Endothelial cell of hepatic sinusoid (primary cell): ENCODE data around the gene TBC1D19.

Source experiments
- in situ Hi-C: cut with HindIII; loops from 2 replicates; pipeline ENCODE4 v1.10.0; 2017; ENCODE audit warnings: low sequenced_read_pairs

The TBC1D19 gene

GRCh38 chr4:26772096-26772873 is 188.4 kb downstream of the TBC1D19 start:
- in situ Hi-C loops, result no loop called here

DNA sequence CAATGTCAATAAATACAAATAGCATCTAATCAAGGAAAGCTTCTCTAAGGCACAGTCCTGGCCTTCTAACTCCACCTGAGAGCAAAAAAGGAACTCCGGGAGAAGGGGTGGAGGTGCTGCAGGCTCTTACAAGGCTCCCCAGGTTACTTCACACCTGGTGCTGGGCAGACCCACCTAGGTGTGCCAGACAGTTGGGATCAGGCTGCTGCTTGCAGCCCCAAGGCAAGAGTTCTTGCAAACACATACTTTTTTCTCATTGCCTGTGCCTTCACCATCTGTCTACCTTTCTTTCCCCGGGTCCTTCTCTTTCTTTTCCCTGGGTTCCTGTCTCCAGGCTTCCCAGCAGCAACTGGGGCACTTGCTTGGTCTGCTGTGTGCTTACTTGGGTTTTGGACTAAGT is 195.3 kb downstream of the TBC1D19 start:
- in situ Hi-C loops, result no loop called here

- in situ Hi-C loops, result no loop called here
These were observed 195.8 kb downstream of the TBC1D19 start for GRCh38 chr4:26779674-26780073.

- in situ Hi-C loops, result no loop called here
These were observed 196.7 kb downstream of the TBC1D19 start for GRCh38 chr4:26780539-26780938.

- in situ Hi-C loops, result no loop called here
These were observed 198.4 kb downstream of the TBC1D19 start for GRCh38 chr4:26782168-26782829.

DNA sequence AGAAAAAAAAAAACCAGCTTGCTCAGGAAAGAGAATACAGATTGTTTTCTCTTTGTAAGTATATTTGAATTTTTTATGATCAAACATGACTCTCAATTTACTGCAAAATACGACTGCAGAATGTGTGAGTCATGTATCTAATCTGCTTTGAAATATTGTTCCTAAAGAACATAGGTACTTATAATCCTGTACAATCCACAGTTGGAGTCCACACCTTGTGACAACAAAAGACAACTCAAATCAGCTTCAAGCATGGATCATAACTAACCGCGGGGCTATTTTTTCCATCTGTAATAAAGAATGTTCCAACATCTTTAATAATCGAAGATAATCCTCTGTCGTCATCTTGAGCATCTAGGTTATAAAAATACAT is 198.9 kb downstream of the TBC1D19 start:
- in situ Hi-C loops, result no loop called here

GRCh38 chr4:26784207-26784865 is 200.5 kb downstream of the TBC1D19 start:
- in situ Hi-C loops, result no loop called here

GRCh38 chr4:26785312-26785711 is 201.4 kb downstream of the TBC1D19 start:
- in situ Hi-C loops, result no loop called here

- in situ Hi-C loops, result no loop called here
These were observed 201.9 kb downstream of the TBC1D19 start for GRCh38 chr4:26785810-26786209.

DNA sequence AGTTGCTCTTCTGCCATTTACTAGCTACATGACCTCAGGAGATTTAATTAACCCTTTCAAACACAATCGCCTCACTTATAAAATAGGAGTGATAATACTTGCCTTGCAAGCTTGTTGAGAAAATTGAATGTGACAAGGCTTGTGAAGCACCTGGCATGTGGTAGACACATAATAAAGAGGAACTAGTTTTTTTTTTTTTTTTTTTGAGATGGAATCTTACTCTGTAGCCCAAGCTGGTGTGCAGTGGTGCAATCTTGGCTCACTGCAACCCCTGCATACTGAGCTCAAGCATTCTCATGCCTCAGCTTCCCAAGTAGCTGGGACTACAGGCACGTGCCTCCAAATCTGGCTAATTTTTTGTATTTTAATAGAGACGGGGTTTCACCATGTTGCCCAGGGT is 203.0 kb downstream of the TBC1D19 start:
- in situ Hi-C loops, result no loop called here

DNA sequence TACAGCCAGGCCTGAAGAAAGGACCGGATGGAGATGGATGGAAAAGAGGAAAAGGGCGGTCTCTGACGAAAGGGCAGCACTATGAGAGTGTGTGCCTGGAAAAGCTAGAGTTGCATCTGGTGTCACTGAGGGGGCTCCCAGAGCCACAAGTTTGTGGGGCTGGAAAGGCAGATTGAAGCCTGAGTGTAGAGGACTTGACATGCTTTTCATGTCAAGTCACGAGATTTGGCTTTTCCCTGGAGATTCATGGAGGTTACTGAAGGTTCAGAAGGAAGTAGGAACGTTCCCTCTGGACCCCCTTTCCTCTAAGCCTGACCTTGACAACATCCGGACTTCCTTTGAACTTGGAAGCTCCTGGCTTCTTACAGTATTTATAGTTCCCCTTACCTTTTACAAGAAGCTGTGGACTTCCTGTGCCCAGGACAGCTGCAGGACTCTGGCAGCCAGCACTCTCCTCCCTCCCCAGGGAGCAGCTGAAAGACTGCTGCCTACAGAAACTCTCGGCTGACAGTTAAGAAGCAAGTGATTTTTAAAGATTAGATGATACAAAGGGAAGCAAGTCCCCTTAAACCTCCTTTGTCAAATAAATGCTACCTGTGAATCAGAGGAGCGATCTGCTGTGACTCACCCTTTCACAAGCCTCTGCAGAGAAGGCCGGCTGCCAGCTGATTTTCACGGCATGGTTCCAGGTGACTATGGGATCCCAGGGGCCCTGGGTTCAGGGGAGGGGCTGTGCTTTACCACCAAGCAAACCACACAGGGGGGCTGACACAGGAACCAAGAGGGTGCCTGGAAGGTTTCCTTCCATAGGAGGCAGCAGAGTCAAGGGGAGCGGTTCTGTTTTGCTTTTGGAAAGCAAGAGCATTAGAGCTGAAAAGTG is 203.8 kb downstream of the TBC1D19 start:
- in situ Hi-C loops, result no loop called here

- in situ Hi-C loops, result no loop called here
These were observed 204.5 kb downstream of the TBC1D19 start for GRCh38 chr4:26788341-26788733.

DNA sequence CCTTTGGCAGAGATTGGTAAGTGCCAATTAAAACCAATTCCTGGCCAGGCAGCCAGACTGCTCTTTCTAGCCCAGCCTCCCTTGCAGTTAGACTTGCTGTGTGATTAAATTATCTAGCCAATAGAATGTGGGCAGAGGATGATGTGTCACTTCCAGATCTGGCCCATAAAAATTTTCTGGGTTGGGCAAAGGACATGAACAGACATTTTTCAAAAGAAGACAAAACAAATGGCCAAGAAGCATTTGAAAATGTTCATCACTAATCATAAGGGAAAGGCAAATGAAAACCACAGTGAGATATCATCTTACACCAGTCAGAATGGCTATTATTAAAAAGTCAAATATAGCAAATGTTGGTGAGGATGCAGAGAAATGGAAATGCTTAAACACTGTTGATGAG is 205.3 kb downstream of the TBC1D19 start:
- in situ Hi-C loops, result no loop called here

DNA sequence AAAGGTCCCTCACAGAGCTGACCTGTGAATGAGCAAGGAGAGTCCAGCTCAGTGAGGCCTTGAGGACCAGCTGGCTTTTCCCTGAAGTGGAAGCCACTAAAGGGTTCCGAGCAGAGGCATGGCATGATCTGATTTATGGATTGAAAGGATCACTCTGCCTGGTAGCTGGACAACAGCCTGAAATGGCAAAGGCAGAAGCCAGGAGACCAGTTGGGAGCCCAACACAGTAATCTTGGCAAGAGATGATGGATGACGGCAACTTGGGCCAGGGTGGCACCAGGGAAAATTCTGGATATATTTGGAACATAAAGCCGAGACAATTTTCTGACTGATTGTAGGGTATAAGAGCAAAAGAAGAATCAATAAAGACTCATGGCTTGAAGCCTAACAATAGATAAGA is 207.5 kb downstream of the TBC1D19 start:
- in situ Hi-C loops, result no loop called here

- in situ Hi-C loops, result no loop called here
These were observed 208.8 kb downstream of the TBC1D19 start for GRCh38 chr4:26792639-26793038.

GRCh38 chr4:26793735-26794134 is 209.9 kb downstream of the TBC1D19 start:
- in situ Hi-C loops, result no loop called here

DNA sequence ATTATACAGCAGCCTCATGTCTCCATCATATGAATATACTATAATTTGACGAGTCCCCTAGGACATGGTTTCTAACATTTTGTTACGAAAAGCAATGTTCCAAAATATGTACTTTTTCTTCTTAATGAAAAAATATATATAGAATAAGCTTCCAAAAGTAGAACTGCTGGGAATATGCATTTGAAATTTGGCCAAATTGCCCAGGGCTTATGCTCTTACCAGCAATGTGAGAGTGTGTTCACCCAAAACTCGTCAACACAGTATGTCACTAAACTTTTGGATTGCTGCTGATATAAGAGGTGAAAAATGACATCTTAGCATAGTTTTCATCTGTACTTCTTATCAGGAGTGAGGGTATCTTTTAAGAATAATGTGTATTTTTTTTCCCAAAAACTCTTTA is 212.2 kb downstream of the TBC1D19 start:
- in situ Hi-C loops, result no loop called here

DNA sequence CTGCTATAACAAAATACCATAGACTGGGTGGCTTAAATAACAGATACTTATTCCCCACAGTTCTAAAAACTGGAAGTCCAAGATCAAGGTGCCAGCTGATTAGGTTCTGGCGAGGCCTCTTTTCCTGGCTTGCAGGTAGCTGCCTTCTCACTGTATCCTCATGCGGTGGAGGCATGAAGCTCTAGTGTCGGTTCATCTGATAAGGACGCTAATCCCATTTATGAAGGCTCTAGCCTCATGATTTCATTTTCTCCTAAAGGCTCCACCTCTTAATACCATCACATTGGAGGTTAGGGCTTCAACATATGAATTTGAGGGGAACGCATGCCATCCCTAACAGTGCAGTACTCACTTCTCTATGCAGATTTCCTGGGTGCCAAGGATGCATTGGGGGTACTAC is 218.9 kb downstream of the TBC1D19 start:
- in situ Hi-C loops, result loop anchor here (10.0 kb wide), 1 partner anchor 202 kb away; no protein-coding TSS in a partner anchor

DNA sequence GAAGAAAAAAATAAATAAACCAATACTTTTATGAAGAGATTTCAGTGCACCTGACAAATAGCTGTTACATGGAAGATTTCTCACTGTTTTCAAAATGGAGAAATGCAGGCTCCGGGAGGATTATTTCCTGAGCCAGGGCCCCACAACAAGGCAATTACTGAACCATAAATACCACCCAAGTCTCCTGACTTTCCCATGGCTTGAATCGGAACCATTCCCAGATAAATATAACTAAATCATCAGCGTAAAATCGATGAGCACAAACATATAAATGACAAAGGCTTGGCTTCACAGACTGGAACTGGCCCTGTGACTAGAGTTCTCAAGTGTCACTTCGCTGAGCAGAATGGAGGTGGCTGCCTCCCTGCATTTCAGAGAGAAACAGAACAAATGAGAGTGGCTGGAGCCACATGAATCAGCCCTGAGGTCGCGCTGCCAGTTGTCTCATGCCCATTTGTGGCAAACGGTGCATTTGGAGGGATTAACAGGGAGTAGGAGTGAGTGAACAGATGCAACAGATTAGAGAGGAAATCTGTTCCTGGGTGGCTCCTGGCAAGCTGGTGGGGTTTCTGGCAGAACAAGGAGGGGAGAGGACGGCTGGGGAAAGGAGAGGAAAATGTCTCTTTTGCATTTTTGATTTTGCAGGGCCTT is 219.5 kb downstream of the TBC1D19 start:
- in situ Hi-C loops, result loop anchor here (10.0 kb wide), 1 partner anchor 201 kb away; no protein-coding TSS in a partner anchor

GRCh38 chr4:26804451-26804850 is 220.6 kb downstream of the TBC1D19 start:
- in situ Hi-C loops, result loop anchor here (10.0 kb wide), 1 partner anchor 200 kb away; no protein-coding TSS in a partner anchor
